Heart left ventricle (tissue), 16 donors: ENCODE measurements around the gene VDAC1. TPM values are rescaled to one million over a fixed set of nuclear protein-coding genes. Genes with fewer than 3 reads are reported as not detected.
"Not testable (repeated sequence)": the region's sequence is repeated elsewhere in the genome, so short reads cannot be mapped to it uniquely, and the experiment has no call there.

Experiments
- ATAC-seq, 4 donors: fragments of 200-7000 bp; cut with Tn5 transposase; one replicate each; pipeline ENCODE4 v1.9.1; 2020 to 2022; ENCODE audit warnings: moderate library complexity in 4 of 4, mild to moderate bottlenecking in 3 of 4, moderate number of reproducible peaks in 1 of 4
- DNase-seq, 5 donors: peaks; one replicate each; pipeline ENCODE4 v3.0.0-alpha.2; 2020
- H3K27ac ChIP-seq, 12 donors: fragments of 200-600 bp; sonication (generic) in 4 of 12; one replicate each; pipeline versions ENCODE4 v1.5.0 to v1.8.0; 2016 to 2022; ENCODE audit warnings: mild to moderate bottlenecking in 2 of 12
- H3K27me3 ChIP-seq, 9 donors: fragments of 200-600 bp; sonication (generic) in 2 of 9; one replicate each; pipeline versions ENCODE4 v1.5.1 to v1.8.0; 2016 to 2022; ENCODE audit warnings: mild to moderate bottlenecking in 3 of 9
- H3K36me3 ChIP-seq, 9 donors: fragments of 200-600 bp; sonication (generic) in 2 of 9; one replicate each; pipeline versions ENCODE4 v1.5.0 to v1.8.0; 2018 to 2022; ENCODE audit warnings: mild to moderate bottlenecking in 2 of 9
- H3K4me1 ChIP-seq, 12 donors: fragments of 200-600 bp; sonication (generic) in 4 of 12; one replicate each; pipeline versions ENCODE4 v1.5.0 to v1.8.0; 2016 to 2022; ENCODE audit warnings: mild to moderate bottlenecking in 3 of 12
- H3K4me3 ChIP-seq, 12 donors: fragments of 200-600 bp; sonication (generic) in 4 of 12; one replicate each; pipeline versions ENCODE4 v1.5.0 to v1.8.0; 2017 to 2022; ENCODE audit warnings: mild to moderate bottlenecking in 9 of 12, moderate library complexity in 4 of 12
- H3K9me3 ChIP-seq, 12 donors: fragments of 200-600 bp; sonication (generic) in 4 of 12; one replicate each; pipeline versions ENCODE4 v1.5.0 to v1.8.0; 2016 to 2022; ENCODE audit warnings: mild to moderate bottlenecking in 1 of 12
- POLR2A ChIP-seq, 2 donors: fragments of 450-650 bp; IDR thresholded peaks; one replicate each; pipeline ENCODE4 v1.6.1; 2017; ENCODE audit warnings: antibody characterized with exemption in 2 of 2, mild to moderate bottlenecking in 2 of 2, moderate library complexity in 2 of 2
- WGBS, 4 donors: extraction: QIAGEN DNeasy Blood & Tissue Kit in 2 of 4; methylation state at CpG; one replicate each; pipeline versions ENCODE4 v1.1.5 to v1.1.7; 2013 to 2018; 5-methylcytosine and 5-hydroxymethylcytosine counted together
- intact Hi-C, 10 donors: fragments of 100-400 bp; cut with DNase I; formaldehyde crosslinking; loops; one replicate each; pipeline versions ENCODE4 v1.11.1 to v1.14.2; 2022
- polyA plus RNA-seq, 2 donors: library from polyadenylated mRNA; stranded (reverse); fragments of 200-250 nt; gene quantifications; one replicate each; pipeline ENCODE4 v1.2.3, GENCODE V29; 2013
- total RNA-seq, 9 donors: library from RNA; depleted of rRNA in 2 of 9; stranded (reverse); fragments of >200 nt in 2 of 9; fragmentation: NEBNext Ultra II Directional in 3 of 9; extraction: Animal tissue kit (Norgen Biotek cat#: 25700) in 3 of 9; gene quantifications; one replicate each; pipeline versions ENCODE4 v1.1.0 to v1.2.4, GENCODE V29; 2016 to 2023
- TF ChIP-seq, protein P1 (sequence below), 12 donors: fragments of 200-600 bp; sonication (generic) in 4 of 12; IDR thresholded peaks; one replicate each; pipeline versions ENCODE4 v1.5.0 to v1.8.0; 2018 to 2022; ENCODE audit warnings: antibody characterized with exemption in 12 of 12, mild to moderate bottlenecking in 5 of 12
- donor health status: ischemic (EF 13 %, LVEDD 7.1; RV severe dilation, severe dysfunction).
- donor health status: healthy with polysubstance abuse.
- donor health status: DM: no; HTN: yes; CAD: no.
- donor health status: DM: no; HTN: no; CAD: no.
- donor health status: ischemic (EF 25% LVEDD 6.9; RV normal size, moderate dysfunction).
- donor health status: ischemic (EF 25% LVEDD 5.7; RV mildly dilated, moderate dysfunction).
- donor health status: healthy.
- donor health status: DM: yes; HTN: yes; CAD: no.
- donor health status: ischemic (EF 35%, LVEDD 5.7; RV mildly dilated, moderate dysfunction).
- donor health status: nonischemic (EF 11% LVEDD 7.7; RV severe dilation, severe dysfunction).
- donor health status: DM: yes; HTN: yes; CAD: no.
- donor health status: PGD.
- donor health status: ischemic (EF 29% LVEDD 5.4; RV normal size, mild dysfunction).
- donor health status: nonischemic (EF 23%, LVEDD 6.1; RV moderate dilation, normal function).

Gene VDAC1
- total and polyA plus RNA-seq, 11 donors: 379 to 596 (median 442) TPM

DNA sequence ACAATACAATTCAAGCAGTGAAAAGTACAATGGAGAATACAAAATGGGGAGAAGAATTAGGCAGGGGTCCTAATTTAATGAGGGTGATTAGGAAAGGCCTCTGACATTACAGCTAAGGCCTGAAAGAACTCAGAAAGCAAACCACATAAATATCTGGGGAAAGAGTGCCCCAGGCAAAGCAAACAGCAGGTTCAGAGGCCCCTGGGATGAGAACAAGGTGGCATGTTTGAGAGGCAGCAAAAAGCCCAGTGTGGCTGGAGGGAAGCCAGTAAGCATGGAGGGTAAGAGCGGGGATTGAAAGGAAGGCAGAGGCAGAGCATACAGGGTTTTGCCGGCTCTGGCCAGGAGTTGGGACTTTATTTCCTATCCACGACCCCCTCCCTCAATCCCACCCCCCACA lies 33.4 kb upstream of the VDAC1 start:
- H3K4me1 ChIP-seq: no peaks in the 10 kb centered on the region
- intact Hi-C loops: loop anchor here in 4 of 10 donors (2.0 kb wide), 4 partner anchors 99 to 109 kb away; no protein-coding TSS in a partner anchor
- WGBS, 4 donors: 62 to 73% (median 66%) methylated on average over 3 of the region's 3 CpGs
- no peak overlapping the region for H3K4me3 ChIP-seq
- ATAC-seq (no peak), DNase-seq (no peak)
- H3K36me3 ChIP-seq: no peaks in the 10 kb centered on the region
- H3K27ac ChIP-seq: no peak overlapping the region
- no peaks in the 10 kb centered on the region for H3K9me3 ChIP-seq
- H3K27me3 ChIP-seq: no peaks in the 10 kb centered on the region
- no peak for TF ChIP-seq POLR2A (IDR thresholded peaks at IDR 0.05)
- TF ChIP-seq, protein P1, sequence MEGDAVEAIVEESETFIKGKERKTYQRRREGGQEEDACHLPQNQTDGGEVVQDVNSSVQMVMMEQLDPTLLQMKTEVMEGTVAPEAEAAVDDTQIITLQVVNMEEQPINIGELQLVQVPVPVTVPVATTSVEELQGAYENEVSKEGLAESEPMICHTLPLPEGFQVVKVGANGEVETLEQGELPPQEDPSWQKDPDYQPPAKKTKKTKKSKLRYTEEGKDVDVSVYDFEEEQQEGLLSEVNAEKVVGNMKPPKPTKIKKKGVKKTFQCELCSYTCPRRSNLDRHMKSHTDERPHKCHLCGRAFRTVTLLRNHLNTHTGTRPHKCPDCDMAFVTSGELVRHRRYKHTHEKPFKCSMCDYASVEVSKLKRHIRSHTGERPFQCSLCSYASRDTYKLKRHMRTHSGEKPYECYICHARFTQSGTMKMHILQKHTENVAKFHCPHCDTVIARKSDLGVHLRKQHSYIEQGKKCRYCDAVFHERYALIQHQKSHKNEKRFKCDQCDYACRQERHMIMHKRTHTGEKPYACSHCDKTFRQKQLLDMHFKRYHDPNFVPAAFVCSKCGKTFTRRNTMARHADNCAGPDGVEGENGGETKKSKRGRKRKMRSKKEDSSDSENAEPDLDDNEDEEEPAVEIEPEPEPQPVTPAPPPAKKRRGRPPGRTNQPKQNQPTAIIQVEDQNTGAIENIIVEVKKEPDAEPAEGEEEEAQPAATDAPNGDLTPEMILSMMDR (IDR thresholded peaks at IDR 0.05): no peak

DNA sequence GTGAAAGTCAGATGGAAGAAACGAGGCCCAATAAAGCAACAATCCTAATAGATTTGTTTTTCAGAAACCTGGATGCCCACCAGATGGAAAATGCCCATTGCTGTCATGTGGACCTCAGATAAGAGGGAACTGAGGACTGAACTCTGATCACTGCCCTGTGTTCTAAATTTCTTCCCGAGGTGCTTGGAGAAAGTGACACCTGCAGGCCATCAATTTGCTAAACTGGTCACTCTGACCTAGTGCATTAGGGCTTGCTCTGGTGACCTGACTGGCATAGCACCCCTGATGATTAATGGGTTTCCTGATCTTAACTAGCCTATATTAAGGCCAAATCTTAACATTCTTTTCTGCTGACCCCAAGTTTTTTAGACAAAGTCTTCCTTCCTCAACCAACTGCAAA lies 32.4 kb upstream of the VDAC1 start:
- intact Hi-C loops: no loop called here
- H3K9me3 ChIP-seq: no peaks in the 10 kb centered on the region
- no peak for ATAC-seq

DNA sequence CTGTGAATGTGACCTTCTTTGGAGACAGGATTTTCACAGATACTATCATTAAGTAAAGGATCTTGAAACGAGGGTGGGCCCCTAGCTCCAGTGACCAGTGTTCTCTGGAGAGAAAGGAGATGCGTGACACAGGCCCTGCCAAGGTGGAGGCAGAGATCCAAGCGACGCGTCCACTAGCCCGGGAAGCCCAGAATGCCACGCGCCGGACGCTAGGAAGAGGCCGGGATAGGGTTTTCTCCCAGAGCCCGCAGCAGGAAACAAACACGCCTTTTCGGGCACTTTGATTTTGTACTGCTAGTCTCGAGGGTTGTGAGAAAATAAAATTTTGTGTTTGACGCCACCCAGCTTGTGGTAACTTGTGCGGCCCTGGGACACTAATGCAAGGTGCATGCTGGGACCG lies 29.6 kb upstream of the VDAC1 start:
- Histone ChIP-seq H3K4me1 (no peaks in the 10 kb centered on the region), H3K36me3 (no peaks in the 10 kb centered on the region), H3K9me3 (no peaks in the 10 kb centered on the region), H3K27me3 (no peaks in the 10 kb centered on the region), H3K4me3 (no peak overlapping the region), H3K27ac (no peak overlapping the region)
- TF ChIP-seq, protein P1 (IDR thresholded peaks at IDR 0.05): no peak
- no peak for TF ChIP-seq POLR2A (IDR thresholded peaks at IDR 0.05)
- ATAC-seq: no peak
- intact Hi-C loops: no loop called here
- 88 to 94% (median 91%) methylated on average over 18 of the region's 18 CpGs for WGBS, 4 donors
- DNase-seq: no peak

More for the DNA sequence above, 32.4 kb upstream of the VDAC1 start:
- Histone ChIP-seq H3K4me3 (no peak overlapping the region), H3K36me3 (no peaks in the 10 kb centered on the region), H3K27me3 (no peaks in the 10 kb centered on the region), H3K27ac (no peak overlapping the region), H3K4me1 (no peaks in the 10 kb centered on the region)
- TF ChIP-seq POLR2A (IDR thresholded peaks at IDR 0.05): no peak
- TF ChIP-seq, protein P1 (IDR thresholded peaks at IDR 0.05): no peak
- DNase-seq: no peak
- WGBS, 4 donors: 33 to 62% (median 47%) methylated on average over 2 of the region's 2 CpGs

DNA sequence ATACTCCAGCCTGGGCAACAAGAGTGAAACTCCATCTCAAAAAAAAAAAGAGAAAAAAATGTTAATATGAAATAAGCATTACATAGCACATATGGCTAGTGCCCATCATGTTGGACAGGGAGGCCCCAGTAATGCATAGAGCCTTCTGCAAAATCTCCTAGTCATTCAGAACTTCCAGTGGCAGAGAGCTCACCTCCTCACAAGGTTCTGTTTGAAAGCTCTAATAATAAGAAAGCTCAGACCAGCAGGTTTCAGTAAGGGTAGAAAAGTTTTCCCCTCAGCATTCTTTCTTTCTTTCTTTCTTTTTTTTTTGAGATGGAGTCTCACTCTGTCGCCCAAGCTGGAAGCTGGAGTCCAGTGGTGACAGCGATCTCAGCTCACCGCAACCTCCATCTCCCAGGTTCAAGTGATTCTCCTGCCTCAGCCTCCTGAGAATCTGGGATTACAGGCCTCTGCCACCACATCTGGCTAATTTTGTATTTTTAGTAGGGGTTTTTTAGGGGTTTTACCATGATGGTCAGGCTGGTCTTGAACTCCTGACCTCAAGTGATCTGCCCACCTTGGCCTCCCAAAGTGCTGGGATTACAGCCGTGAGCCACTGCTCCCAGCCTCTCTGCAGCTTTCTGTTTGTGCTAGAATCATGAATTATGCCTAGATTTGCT lies 25.7 kb upstream of the VDAC1 start:
- H3K9me3 ChIP-seq, DNase-seq, H3K4me3 ChIP-seq, H3K27me3 ChIP-seq, intact Hi-C loops, H3K4me1 ChIP-seq, H3K36me3 ChIP-seq, H3K27ac ChIP-seq, ATAC-seq: not testable (repeated sequence)
- WGBS, 4 donors: 87 to 94% (median 93%) methylated on average over 4 of the region's 4 CpGs

DNA sequence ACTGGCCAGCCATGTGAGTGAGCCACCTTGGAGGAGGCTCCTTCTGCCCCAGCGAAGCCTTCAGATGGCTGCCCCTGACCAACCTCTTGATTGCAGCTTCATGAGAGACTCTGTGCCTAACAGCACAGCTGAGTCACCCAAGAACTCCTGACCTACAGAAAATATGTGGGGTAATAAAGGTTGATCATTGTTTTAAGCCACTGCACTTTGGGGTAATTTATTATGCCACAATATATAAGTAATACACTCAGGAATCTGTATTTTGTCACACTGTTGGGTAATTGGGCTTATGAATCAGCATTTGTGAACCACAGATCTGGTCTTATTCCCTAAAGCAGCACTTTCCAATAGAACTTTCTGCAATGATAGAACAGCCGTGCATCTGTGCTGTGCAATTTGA lies 24.4 kb upstream of the VDAC1 start:
- WGBS, 4 donors: 86 to 98% (median 96%) methylated on average over 2 of the region's 2 CpGs
- DNase-seq: no peak
- no peaks in the 10 kb centered on the region for H3K9me3 ChIP-seq
- TF ChIP-seq, protein P1 (IDR thresholded peaks at IDR 0.05): no peak
- TF ChIP-seq POLR2A (IDR thresholded peaks at IDR 0.05): no peak
- ATAC-seq: no peak
- H3K27me3 ChIP-seq: peaks cover 0 to 3% (median 0%) of the 10 kb centered on the region in 9 donors
- intact Hi-C loops: no loop called here
- no peaks in the 10 kb centered on the region for H3K36me3 ChIP-seq
- no peak overlapping the region for H3K27ac ChIP-seq
- H3K4me3 ChIP-seq: no peak overlapping the region
- no peaks in the 10 kb centered on the region for H3K4me1 ChIP-seq
